C4-2B (cell line): Measurements from ENCODE around the gene TTLL5.

Experiments used
- CTCF ChIP-seq: fragments of 450-650 bp; conservative IDR thresholded peaks from 2 replicates; pipeline ENCODE4 v1.5.1; 2017; ENCODE audit warnings: mild to moderate bottlenecking
- ZFX ChIP-seq: fragments of 450-650 bp; IDR thresholded peaks from 2 replicates; pipeline ENCODE4 v1.6.1; 2017

- TF ChIP-seq CTCF: peak; percentile 96
- TF ChIP-seq ZFX: no peak
Observed at GRCh38 chr14:75906680-75907280, 245.7 kb downstream of the TTLL5 start.
